Lower leg skin (tissue), 4 donors: ENCODE results near the gene DIP2A. TPM values are rescaled to one million over a fixed set of nuclear protein-coding genes. Genes with fewer than 3 reads are reported as not detected.

Experiments used
- DNase-seq, 2 donors: peaks; one replicate each; pipeline ENCODE4 v3.0.0-alpha.2; 2019; ENCODE audit warnings: low spot score in 2 of 2
- H3K4me3 ChIP-seq: fragments of 200-600 bp; sonication (generic); 2 replicates; pipeline ENCODE4 v1.5.1; 2017; ENCODE audit warnings: mild to moderate bottlenecking, low read depth; ENCODE audit not compliant: poor library complexity, severe bottlenecking
- CTCF ChIP-seq, 3 donors: fragments of 450-650 bp; IDR thresholded peaks; one replicate each; pipeline ENCODE4 v1.5.1; 2016; ENCODE audit warnings: antibody characterized with exemption in 3 of 3, mild to moderate bottlenecking in 3 of 3, moderate library complexity in 2 of 3
- POLR2A ChIP-seq, 2 donors: fragments of 450-650 bp; IDR thresholded peaks; one replicate each; pipeline ENCODE4 v1.6.1; 2016 to 2017; ENCODE audit warnings: antibody characterized with exemption in 2 of 2, mild to moderate bottlenecking in 1 of 2, moderate library complexity in 1 of 2
- WGBS, 2 donors: methylation state at CpG; one replicate each; pipeline ENCODE4 v1.1.5; 2018; 5-methylcytosine and 5-hydroxymethylcytosine counted together
- intact Hi-C: fragments of 100-400 bp; cut with DNase I; formaldehyde crosslinking; loops from one replicate; pipeline ENCODE4 v1.15.0; 2023; ENCODE audit warnings: low total_unique reads
- total RNA-seq, 4 donors: library from RNA; depleted of rRNA; stranded (reverse); fragments of >200 nt; gene quantifications; one replicate each; pipeline ENCODE4 v1.1.0, GENCODE V29; 2016

The DIP2A gene
- total RNA-seq, 4 donors from 2014 or later, result 37.3 to 77.8 (median 38.5) TPM

- intact Hi-C loops, result no loop called here
- no peak for TF ChIP-seq POLR2A (IDR thresholded peaks at IDR 0.05)
- no peak for TF ChIP-seq CTCF (IDR thresholded peaks at IDR 0.05)
- WGBS, 2 donors, result 50 to 92% methylated on average over 1 of the region's 1 CpG
- no peak for DNase-seq
- H3K4me3 ChIP-seq, result no peak overlapping the region
Measured at GRCh38 chr21:46596201-46596600, 137.5 kb downstream of the DIP2A start.

GRCh38 chr21:46597031-46597430 is 138.3 kb downstream of the DIP2A start:
- WGBS, 2 donors, result 88 to 91% methylated on average over 7 to 8 of the region's 8 CpGs
- no peak overlapping the region for H3K4me3 ChIP-seq
- TF ChIP-seq POLR2A (IDR thresholded peaks at IDR 0.05), result no peak
- no peak for TF ChIP-seq CTCF (IDR thresholded peaks at IDR 0.05)
- intact Hi-C loops, result no loop called here
- DNase-seq, result no peak

DNA sequence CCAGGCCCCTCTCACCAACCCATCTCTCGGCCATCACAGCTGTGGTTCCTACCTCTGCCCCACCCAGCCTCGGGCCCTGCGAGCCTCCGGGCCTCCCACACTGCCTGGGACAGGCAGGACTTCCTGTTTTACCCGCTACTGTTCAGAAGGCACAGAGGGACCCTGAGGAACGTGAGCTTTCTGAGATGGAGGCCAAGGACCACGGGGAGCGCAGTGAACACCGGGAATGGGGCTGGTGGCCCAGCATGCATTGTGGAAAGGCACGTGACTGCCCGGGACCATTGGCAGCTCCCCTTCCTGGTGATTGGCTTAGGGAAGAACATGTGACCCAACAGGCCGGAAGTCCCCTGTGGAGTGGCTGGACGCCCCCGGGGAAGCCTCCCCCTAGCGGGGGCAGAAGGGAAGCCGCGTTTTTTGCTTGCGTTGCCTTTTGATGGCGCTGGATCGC is 139.2 kb downstream of the DIP2A start:
- no peak for DNase-seq
- no peak overlapping the region for H3K4me3 ChIP-seq
- TF ChIP-seq POLR2A (IDR thresholded peaks at IDR 0.05) (no peak), CTCF (IDR thresholded peaks at IDR 0.05) (no peak)
- WGBS, 2 donors, result 88% methylated on average over 20 of the region's 20 CpGs
- intact Hi-C loops, result no loop called here

DNA sequence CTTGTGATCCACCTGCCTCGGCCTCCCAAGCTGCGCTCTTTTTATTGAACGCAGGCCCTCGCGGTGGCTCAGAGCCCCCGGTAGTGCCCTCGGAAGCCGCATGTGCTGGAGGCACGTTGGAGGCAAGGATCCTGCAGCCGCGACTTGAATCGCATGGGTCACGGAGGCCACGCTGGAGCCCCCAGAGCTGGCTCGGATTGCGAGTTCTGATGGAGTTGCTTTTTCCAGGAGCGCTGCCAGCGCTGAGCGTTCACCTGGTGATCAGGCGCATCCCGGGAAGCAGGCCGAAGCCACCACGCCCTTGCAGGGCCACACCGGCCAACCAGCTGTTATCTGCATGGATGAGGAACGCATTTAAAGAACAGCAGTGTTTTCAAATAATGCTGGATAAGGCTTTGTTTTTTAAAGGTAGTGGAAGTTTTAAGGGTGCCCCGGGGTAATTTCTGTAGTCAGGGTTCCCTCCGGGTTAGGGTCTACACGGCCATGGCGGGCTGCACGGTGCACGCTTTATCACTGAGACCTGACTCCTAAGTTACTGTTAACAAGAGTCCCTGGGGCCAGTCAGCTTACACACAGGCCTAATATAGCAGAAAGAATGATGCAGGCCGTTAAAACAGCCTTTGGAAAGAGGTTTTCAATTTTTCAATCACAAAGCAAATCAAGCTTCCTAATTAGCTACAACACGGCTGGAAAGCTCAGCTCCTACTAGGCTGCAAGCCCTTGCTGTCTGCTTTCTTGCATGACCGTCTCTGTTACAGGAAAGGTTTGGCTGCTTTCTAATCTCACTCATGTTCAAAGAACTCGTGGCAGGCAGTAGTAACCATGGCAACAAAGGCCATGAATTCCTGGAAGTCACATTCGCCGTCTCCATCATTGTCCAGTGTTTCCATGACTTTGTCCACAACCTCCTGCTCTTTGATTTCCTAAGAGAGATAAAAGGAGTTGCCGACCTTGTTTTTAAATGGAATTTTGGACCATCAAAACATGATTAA is 140.2 kb downstream of the DIP2A start:
- DNase-seq, result no peak
- 79 to 83% methylated on average over 37 to 38 of the region's 38 CpGs for WGBS, 2 donors
- no peak overlapping the region for H3K4me3 ChIP-seq
- intact Hi-C loops, result no loop called here
- TF ChIP-seq CTCF (IDR thresholded peaks at IDR 0.05), result no peak
- no peak for TF ChIP-seq POLR2A (IDR thresholded peaks at IDR 0.05)

- TF ChIP-seq POLR2A (IDR thresholded peaks at IDR 0.05), result no peak
- 80 to 96% methylated on average over 5 of the region's 5 CpGs for WGBS, 2 donors
- DNase-seq, result no peak
- H3K4me3 ChIP-seq, result no peak overlapping the region
- intact Hi-C loops, result no loop called here
Measured at GRCh38 chr21:46600305-46600704, 141.6 kb downstream of the DIP2A start.

- intact Hi-C loops, result no loop called here
- no peak for TF ChIP-seq POLR2A (IDR thresholded peaks at IDR 0.05)
- no peak for TF ChIP-seq CTCF (IDR thresholded peaks at IDR 0.05)
- 76 to 81% methylated on average over 9 of the region's 9 CpGs for WGBS, 2 donors
- DNase-seq, result no peak
- no peak overlapping the region for H3K4me3 ChIP-seq
Measured at GRCh38 chr21:46600978-46601377, 142.3 kb downstream of the DIP2A start.
